Amygdala (tissue), 56 donors: ENCODE results near the gene ARHGEF25.
"Not testable (repeated sequence)": the region's sequence is repeated elsewhere in the genome, so short reads cannot be mapped to it uniquely, and the experiment has no call there.

Experiments
- DNase-seq, 56 donors: peaks; one replicate each; lab custom pipeline; 2025; lab: John Stamatoyannopoulos, UW

Gene ARHGEF25

GRCh38 chr12:57632073-57632957, 21.1 kb downstream of the ARHGEF25 start:
- DNase-seq = peak in 2 of 56 donors; percentile 36 to 44

DNA sequence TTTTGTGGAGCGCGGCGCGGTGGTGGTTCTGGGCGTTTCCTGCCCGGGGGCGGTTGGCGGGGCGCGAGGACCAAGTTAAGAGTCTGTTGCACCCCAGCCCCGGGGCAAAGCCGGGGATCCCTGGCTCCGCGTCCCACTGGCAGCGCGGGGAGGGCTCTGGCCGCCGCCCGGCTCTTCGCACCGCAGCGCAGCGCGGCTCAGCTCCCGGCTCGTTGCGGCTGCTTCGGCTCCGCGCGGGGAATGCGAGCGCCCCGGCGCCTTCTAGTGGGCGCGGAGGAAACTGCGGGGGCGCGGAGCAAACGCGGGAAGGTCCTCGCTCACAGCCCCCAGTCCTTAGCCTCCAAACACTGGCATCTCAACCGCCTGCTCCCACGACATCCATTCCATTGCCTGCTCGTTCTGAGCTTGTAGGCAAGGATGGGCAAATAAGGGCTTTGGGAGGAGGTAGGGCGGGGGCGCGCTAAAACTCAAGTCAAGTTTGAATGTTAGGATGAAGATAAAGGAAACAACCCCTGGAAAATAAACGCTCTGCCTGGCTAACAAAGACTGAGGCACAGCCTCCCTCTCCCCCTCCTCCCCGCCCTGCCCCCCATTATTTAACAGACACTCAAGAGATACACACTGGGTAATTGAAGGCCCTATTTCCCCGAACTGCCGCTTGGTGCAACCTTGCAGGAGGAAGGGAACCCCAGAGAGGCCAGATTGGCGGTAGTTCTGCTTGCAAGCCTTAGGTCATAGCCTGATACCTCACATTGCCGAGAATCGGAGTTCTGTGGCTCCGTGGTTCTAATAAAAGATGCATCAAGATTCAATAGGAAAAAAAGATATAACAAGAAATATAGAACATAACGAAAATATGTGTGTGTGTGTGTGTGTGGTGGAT, 22.0 kb downstream of the ARHGEF25 start, which contains the start of gene B4GALNT1:
Gene B4GALNT1 (minus strand): TSS at position 244 of the 883 bp plus-strand sequence. CDS start 1,069 bp downstream, outside the sequence.
- peak in 28 of 56 donors; percentile 16 to 68 (median 45) for DNase-seq

DNA sequence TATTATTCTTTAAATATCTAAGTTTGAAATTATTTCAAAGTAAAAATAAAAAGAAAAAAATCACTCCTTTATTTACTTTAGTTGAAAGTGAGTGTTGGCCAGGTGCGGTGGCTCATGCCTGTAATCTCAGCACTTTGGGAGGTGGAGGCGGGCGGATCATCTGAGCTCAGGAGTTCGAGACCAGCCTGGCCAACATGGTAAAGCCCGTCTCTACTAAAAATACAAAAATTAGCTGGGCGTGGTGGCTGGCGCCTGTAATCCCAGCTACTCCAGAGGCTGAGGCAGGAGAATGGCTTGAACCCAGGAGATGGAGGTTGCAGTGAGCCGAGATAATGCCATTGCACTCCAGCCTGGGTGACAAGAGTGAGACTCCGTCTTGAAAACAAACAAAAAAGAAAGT, 25.5 kb downstream of the ARHGEF25 start:
- not testable (repeated sequence) for DNase-seq

DNA sequence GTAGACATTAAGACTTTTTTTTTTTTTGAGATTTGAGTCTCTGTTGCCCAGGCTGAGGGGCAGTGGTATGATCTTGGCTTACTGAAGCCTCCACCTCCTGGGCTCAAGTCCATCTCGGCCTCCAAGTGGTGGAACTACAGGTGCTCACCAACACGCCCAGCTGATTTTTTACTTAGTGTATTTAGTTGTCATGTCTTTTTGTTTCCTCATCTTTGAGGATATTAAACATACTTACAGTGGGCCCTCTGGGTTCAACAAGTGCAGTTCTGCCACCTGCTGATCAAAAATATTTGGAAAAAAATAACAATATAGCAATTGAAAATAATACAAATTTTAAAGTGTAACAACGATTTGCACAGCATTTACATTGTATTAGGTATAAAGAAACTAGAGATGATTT, 26.1 kb downstream of the ARHGEF25 start:
- no peak for DNase-seq

DNA sequence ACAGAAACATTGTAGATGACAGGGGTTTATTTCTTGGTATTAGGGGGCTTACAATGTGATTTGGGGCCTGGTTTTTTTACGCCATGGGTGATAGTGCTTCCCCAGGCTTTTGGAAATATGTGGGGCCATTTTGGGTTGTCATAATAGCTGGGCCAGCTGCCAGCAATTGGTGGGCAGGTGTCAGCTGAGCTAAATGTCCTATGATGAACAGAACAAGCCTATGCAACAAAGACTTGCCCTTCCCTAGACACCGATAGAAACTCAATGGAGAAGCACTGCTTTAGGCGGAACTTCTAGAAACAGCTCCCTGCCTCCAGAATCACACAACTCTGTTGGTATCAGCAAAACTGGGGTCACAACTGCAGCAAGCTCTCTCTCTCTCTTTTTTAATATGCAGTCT, 26.9 kb downstream of the ARHGEF25 start:
- DNase-seq = no peak

DNA sequence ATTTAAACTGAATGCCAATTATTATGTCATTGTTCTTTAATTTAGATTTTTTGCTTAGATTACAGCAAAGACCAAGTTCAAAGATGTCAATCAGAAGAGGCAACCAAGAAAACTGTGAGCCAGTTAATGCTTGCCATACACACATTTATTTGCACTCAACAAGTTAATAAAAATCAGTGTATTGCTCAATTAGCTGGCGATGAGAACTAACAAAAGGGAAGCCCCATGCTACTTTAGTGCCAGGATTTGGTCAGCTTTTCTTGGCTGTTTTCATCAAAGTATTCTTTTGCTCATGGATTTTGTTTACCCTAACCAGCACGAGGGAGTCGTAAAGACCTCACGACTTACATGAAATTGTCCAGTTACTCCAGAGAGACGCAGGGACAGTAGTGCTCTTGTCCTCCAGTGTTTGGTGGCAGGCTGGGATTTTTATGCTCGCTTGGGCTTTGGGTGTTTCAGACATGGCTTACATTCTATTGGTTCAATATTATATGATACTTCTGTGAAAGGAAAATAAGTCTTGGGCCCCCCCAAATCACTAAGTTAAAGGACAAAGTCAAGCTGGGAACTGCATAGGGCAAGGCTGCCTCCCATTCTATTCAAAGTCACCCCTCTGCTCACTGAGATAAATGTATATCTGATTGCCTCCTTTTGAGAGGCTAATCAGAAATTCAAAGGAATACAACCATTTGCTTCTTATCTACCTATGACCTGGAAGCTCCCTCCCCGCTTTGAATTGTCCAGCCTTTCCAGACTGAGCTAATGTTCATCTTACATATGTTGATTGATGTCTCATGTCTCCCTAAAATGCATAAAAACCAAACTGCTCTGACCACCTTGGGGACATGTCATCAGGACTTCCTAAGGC, 29.2 kb downstream of the ARHGEF25 start:
- DNase-seq = no peak

DNA sequence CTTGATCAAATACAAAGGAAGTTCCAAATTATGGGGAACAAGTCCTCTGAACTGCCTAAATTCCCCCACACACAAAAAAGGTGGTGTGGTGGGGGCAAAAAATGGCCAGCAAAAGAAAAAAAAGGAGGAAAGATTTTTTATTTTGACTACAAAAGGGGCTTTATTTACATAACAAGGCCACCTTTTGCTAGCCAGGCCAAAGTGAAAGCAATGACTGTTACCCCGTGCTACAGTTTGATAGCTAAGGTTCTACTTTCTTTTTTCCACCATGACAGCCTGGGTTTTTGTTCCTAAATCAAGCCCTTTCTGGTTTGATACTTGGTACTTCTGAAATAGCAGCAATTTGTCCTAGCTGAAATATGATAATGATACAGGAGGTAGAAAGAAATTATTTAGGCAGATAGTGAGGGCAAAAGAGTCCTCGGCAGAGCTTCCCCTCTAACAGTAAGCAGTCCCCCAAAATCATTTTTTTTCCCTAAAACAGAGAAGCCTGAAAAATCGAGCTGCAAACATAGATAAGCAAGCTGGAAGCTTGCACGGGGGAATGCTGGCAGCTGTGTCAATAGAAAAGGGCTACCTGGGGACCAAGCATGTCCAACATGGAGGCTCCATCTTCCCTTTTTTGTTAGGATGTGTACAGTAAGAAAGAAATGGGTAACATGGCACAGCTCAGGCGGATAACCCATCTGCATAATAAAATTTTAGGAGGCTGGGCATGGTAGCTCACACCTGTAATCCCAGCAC, 30.6 kb downstream of the ARHGEF25 start:
- DNase-seq = no peak

DNA sequence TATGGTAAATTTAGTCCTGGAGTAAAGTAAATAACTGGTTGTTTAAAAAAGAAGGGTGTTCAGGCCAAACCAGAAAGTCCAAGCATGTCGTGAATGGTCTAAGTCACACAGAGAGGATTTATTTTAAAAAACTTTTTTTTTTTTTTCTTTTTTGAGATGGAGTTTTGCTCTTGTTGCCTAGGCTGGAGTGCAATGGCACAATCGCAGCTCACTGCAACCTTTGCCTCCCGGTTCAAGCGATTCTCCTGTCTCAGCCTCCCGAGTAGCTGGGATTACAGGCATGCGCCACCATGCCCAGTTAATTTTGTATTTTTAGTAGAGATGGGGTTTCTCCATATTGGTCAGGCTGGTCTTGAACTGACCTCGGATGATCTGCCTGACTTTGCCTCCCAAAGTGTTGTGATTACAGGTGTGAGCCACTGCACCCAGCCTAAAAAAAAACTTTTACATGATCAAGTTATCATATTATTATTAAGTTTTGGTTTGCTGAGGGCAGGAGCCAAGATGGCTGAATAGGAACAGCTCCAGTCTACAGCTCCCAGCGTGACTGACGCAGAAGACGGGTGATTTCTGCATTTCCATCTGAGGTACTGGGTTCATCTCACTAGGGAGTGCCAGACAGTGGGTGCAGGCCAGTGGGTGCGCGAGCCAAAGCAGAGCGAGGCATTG, 34.9 kb downstream of the ARHGEF25 start:
- DNase-seq = not testable (repeated sequence)

- not testable (repeated sequence) for DNase-seq
Observed at GRCh38 chr12:57646659-57647049, 35.4 kb downstream of the ARHGEF25 start.

DNA sequence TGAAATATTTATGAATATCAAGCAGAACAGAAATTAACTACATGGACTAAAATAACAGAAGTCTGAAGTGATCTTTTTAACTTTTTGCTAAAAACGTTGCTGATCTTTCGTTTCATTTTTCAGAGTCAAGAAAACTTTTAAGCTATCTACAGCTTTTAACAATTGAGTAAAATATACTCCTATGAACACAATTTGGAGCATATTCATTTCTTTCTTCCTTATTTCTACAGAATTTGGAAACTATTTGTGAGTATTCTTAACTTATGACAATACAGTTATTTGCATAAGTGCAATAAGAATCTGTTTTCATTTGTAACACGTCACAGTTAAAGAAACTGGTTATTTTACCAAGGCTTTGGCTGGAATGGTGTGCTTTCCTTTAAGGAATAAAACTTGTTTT, 42.8 kb downstream of the ARHGEF25 start:
- no peak for DNase-seq

DNA sequence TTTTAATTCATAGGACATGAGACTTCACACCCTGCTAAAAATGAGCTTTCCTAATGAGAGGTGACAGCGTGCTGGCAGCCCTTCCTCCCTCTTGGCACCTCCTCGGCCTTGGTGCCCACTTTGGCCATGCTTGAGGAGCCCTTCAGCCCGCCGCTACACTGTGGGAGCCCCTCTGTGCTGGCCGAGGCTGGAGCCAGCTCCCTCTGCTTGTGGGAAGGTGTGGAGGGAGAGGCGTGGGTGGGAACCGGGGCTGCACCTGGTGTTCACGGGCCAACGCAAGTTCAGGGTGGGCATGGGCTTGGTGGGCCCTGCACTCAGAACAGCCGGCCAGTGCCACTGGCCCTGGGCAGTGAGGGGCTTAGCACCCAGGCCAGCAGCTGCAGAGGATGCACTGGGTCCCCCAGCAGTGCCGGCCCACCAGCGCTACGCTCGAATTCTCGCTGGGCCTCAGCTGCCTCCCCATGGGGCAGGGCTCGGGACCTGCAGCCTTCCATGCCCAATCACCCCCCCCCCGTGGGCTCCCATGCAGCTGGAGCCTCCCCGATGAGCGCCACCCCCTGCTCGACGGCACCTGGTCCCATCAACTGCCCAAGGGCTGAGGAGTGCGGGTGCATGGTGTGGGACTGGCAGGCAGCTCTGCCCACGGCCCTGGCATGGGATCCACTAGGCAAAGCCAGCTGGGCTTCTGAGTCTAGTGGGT, 44.5 kb downstream of the ARHGEF25 start:
- DNase-seq = no peak

DNA sequence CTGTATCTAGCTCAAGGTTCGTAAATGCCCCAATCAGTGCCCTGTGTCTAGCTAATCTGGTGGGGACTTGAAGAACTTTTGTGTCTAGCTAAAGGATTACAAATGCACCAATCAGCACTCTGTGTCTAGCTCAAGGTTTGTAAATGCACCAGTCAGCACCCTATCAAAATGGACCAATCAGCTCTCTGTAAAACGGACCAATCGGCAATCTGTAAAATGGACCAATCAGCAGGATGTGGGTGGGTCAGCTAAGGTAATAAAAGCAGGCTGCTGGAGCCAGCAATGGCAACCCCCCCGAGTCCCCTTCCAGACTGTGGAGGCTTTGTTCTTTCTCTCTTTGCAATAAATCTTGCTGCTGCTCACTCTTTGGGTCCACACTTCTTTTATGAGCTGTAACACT, 45.2 kb downstream of the ARHGEF25 start:
- not testable (repeated sequence) for DNase-seq

DNA sequence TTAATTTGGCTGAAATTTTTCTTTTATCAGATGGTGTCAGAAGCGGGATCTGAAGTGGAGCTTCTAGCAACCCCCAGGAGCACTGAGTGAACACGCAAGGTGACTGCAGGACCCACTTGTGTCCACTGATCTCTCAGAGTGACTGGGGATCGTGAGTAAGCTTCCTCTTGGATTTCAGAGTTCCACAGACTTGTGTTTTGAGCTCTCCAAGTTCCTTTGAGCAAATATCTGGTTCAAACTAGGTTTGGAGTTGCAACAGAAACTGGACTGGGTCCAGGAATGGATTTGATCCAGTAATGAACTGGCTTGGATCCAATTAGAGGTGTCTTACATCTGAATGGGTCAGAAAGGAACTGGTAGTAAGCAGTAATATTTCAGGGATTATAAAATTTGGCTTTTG, 46.5 kb downstream of the ARHGEF25 start:
- DNase-seq = peak in 2 of 56 donors; percentile 0 to 6

GRCh38 chr12:57658890-57659289, 47.7 kb downstream of the ARHGEF25 start:
- no peak for DNase-seq

DNA sequence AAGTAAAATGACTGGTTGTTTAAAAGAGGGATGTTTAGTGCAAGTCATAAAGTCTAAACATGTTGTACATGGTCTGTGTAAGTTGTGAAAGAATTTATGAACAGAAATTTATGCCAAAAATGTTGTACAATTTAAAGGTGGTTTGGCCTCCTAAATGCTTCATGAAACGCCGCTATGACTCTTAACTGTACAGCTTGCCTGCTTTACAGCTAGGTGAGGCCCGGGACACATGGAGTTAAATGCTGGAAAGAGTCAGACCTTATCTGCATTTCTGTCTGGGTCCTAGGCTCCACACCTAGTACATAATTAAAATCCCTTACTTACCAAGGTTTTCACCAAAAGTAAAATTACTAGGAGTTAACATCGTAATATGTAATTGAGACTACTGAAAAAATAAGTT, 50.1 kb downstream of the ARHGEF25 start:
- DNase-seq = no peak

DNA sequence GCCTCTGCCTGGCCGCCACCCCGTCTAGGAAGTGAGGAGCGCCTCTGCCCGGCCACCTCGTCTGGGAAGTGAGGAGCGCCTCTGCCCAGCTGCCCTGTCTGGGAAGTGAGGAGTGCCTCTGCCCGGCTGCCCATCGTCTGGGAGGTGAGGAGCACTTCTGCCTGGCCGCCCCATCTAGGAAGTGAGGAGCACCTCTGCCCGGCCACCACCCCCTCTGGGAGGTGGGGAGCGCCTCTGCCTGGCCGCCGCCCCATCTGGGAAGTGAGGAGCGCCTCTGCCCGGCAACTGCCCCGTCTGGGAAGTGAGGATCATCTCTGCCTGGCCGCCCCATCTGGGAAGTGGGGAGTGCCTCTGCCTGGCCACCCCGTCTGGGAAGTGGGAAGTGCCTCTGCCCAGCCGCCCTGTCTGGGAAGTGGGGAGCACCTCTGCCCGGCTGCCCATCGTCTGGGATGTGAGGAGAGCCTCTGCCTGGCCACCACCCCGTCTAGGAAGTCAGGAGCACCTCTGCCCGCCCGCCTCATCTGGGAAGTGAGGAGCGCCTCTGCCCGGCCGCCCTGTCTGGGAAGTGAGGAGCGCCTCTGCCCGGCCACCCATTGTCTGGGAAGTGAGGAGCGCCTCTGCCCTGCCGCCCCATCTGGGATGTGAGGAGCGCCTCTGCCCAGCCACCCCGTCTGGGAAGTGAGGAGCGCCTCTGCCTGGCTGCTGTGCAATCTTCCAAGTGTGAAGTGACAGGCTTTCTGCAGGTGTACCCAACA, 54.0 kb downstream of the ARHGEF25 start:
- not testable (repeated sequence) for DNase-seq
